Measurements from ENCODE around the gene MEPCE.

DNA sequence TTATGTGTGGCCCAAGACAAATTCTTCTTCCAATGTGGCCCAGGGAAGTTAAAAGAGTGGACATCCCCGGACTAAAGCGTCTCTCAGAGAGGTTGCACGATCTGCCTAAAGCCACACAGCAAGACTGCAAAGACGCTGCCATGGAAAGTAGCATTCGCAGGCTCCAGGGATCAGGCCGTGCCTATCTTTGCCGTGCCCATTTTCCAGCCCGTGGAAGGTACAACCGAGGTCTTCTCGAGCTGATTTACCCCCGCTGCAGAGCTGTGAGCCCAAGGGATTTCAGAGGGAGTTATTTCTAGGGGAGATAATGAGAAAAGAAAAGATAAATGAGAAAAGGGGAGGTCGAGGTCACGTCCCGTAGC lies 53.1 kb downstream of the MEPCE start:
- TF ChIP-seq, protein P1, sequence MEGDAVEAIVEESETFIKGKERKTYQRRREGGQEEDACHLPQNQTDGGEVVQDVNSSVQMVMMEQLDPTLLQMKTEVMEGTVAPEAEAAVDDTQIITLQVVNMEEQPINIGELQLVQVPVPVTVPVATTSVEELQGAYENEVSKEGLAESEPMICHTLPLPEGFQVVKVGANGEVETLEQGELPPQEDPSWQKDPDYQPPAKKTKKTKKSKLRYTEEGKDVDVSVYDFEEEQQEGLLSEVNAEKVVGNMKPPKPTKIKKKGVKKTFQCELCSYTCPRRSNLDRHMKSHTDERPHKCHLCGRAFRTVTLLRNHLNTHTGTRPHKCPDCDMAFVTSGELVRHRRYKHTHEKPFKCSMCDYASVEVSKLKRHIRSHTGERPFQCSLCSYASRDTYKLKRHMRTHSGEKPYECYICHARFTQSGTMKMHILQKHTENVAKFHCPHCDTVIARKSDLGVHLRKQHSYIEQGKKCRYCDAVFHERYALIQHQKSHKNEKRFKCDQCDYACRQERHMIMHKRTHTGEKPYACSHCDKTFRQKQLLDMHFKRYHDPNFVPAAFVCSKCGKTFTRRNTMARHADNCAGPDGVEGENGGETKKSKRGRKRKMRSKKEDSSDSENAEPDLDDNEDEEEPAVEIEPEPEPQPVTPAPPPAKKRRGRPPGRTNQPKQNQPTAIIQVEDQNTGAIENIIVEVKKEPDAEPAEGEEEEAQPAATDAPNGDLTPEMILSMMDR (IDR thresholded peaks at IDR 0.05; ENCODE audit: low read depth, low read length, poor library complexity, severe bottlenecking), result no peak
- no peak for TF ChIP-seq EZH2phosphoT487 (IDR thresholded peaks at IDR 0.05; ENCODE audit: borderline replicate concordance, low read length)

Data from DOHH2 (cell line).